Activated CD8-positive, alpha-beta memory T cell treated with anti-CD3 and anti-CD28 coated beads, Interleukin-2, amount 50 U/mL, for 24 hours (primary cell): ENCODE measurements around the gene CLEC4G.
"Not testable (repeated sequence)": the region's sequence is repeated elsewhere in the genome, so short reads cannot be mapped to it uniquely, and the experiment has no call there.

Experiments
- DNase-seq: peaks from one replicate; pipeline ENCODE4 v3.0.0-alpha.2; 2020; ENCODE audit errors: extremely low read depth

The CLEC4G gene

DNA sequence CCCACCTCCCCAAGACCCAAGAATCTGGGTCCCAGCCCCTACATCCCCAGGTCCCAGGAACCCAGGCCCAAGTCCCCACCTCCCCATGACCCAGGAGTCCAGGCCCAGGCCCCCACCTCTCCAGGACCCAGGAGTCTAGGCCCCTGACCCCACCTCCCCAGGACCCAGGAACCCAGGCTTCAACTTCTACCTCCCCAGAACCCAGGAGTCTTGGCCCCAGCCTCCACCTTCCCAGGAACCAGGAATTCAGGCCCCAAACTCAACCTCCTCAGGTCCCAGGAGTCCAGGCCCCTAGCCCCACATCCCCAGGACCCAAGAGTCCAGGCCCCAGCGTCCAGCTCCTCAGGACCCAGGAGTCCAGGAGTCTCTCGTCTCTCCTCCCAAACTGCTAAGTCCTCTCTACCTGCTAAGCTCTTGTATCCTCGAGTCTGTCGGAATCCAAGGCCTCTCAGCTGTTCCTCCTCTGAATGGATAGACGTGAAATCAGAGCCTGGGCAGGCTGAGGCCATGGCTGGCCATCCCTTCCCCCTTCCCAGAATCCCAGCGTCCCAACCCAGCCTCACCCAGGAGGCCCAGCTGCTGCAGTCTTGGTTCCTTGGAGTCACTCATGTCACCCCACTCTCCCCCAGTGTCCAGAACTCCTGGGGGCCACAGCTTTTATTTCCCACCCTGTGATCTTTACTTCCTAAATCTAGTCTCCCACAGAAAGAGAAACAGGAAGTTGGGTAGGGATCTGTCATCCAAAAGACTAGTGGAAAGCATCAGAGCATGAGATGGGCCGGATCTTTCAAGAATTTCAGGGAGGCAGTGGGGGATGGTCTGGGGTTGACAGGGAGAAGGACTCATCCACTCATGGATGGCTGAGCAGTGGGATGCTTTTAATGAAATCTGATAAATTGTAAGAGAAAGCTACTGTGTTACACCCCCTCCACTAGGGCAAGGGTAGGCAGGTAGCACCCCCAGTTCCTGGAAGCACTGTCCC lies 15.3 kb upstream of the CLEC4G start, which contains the start of gene CD209:
Gene CD209, minus strand, starts transcription at position 632 of the 982 bp plus-strand sequence. Its CDS starts 23 bp downstream, at position 609.
- DNase-seq, result no peak

DNA sequence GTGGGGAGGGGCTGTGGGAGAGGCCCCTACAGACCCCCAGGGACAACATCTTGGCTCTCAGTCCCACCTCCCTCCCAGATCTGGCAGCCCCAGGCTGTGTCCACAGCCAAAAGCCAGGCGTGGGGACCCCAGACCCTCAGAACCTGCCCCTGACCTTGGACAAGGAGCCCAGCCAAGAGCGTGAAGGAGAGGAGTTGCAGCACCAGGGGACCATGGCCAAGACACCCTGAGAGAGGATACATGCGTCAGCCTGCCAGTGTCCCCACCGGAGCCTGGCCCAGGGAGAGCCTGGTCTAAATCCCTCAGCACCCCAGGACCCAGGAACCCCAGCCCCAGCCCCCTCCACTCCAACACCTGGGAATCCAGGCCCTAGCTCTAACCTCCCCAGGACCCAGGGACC lies 14.4 kb upstream of the CLEC4G start:
- not testable (repeated sequence) for DNase-seq

DNA sequence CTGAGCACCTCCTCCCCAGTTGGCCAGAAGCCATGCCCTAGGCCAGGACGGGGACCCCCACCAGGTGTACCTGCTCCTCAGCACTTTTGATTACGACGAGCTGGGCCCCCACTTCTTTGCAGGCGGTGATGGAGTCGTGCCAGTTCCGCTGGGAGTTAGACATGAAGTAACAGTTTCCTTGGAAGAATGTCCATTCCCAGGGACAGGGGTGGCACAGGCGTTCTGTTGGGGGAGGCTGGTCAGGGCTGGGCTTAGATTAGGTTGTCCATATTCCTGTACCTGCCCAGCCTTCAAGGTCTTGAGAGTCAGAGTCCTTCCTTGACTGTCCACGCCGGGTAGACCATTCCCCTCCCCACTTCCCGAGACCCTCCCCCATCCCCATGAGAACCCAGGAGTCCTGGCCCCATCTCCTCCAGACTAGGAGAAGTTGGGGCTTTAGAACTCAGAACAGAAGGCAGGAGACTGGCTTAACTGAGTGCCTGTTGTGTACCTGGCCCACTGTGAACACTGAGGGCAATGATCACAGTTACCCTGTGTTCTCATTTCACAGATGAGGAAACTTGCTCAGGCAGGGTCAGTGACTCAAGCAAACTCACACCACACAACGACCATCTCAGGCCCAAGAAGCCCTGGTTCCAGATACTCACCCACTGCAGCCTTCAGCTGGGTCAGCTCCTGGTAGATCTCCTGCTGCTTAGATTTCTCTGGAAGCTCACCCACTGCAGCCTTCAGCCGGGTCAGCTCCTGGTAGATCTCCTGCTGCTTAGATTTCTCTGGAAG lies 13.2 kb upstream of the CLEC4G start:
- DNase-seq, result no peak

DNA sequence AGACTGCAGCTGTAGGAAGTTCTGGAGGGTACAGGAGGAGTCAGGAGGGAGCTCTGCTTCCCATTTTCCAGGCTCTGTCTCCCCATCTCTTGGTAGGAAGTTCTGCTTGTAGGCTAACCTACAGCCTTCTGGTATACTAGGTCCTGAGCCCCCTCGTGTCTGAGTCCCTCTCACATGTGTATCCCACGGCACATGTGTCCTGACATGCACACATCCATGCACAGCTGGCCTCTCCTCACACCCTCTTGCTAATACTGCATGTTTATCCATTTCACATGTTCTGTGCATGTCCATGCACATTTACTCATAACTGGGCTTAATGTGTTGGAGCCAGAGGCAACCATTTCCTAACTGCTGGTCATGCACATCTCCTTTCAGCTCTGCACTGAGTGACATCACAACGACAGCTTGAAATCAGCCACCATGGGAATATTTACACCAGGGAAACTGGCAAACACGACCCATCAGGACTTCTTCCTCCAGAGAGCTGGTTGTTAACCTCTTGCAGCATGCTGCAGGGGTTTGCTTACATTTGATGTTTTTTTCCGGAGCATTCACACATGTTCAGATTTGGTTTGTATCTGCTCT lies 12.4 kb upstream of the CLEC4G start:
- no peak for DNase-seq

DNA sequence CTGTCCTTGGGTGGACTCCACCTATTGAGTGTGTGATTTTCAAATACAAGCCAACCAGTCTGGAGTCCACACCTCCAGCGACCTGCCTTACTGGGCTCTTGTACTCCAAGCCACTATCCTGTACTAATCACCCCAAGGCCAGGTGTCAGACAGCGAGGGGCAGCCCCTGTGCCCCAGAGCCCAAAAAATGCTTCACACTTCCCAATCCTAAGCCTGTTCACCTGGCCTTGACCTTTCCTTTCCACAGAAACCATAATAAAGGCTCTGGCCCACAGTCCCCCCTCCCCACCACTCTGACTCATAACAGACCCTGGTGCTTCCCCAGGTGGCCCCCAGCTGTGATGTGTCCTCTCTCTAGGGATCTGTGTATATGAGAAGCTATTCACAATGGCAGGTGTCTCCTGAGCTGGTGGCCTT lies 11.5 kb upstream of the CLEC4G start:
- no peak for DNase-seq

DNA sequence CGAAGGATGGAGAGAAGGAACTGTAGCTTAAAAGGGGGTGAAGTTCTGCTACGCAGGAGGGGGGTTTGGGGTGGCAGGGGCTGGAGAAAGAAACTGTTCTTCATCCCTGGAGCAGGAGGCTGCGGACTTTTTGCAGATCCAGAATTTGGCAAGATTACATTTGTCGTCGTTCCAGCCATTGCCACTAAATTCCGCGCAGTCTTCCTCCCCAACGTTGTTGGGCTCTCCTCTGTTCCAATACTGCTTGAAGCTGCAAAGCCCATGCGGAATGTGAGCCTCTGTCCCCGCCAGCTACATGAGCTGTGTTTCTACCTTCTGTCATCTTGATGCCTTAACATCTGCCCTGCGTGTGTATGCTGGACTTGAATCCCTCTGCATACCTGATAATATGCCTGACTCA lies 11.1 kb upstream of the CLEC4G start:
- DNase-seq, result no peak

DNA sequence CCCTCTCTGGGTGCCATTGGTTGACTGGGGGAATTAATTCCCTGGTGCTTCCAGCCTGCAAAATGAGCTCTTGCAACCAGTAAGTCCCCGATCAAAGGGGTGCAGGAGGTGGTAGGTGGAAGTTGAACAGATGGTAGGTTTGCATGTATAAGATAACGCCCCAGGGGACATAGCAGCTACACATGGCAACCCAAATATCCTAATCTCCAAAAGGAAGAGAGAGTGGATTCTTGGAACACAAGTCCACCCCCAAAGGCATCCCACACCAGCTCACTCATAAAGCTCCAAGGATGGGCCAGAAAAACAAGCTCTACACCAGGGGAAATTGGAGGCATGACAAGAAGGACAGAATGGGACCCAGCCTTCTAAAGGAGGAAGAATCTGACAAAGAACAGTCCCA lies 10.7 kb upstream of the CLEC4G start:
- no peak for DNase-seq

DNA sequence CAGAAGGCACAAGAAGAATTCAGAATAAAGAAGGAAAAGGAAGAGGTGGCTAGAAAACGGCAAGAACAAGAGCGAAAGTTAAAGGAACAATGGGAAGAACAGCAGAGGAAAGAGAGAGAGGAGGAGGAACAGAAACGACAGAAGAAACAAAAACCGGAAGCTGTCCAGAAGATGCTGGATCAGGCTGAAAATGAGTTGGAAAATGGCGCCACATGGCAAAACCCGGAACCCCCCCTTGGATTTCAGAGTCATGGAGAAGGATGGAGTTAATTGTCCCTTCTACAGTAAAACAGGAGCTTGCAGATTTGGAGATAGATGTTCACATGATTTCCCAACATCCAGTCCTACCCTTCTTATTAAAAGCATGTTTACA lies 8.8 kb upstream of the CLEC4G start:
- no peak for DNase-seq

DNA sequence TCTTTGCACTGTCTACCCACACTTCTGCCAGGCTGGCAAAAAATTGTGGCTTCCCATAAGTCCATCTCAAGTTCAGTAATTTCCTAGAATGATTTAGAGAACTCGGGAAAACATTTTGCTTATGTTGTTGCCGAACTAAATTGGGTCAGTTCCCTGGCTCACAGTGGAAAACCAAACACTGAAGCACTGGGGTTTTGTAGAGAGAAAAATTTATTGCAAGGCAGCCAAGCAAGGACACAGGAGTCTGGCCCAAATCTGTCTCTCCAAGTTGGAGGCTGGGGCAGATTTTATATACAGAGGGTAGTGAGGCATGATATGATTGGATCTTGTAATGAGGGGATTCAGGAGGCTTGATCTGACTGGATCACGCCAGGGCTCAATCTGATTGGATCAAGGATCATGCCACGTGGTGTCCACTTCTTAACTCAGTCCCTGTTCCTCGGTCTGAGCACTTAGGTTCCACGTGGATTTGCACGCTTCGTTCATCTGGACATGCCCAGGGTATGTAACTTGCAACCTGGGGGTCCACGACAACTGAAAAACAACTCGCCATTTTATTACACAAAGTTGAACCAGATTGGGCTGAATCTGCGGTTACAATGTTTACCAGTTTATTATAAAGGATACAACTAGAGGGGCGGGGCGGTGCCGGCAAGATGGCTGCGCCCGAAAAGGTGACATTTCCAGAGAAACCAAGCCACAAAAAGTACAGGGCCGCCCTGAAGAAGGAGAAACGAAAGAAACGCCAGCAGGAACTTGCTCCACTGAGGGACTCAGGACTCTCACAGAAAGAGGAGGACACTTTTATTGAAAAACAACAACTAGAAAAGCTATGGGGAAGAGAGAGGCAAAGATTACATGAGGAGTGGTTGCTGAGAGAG lies 8.1 kb upstream of the CLEC4G start:
- no peak for DNase-seq

DNA sequence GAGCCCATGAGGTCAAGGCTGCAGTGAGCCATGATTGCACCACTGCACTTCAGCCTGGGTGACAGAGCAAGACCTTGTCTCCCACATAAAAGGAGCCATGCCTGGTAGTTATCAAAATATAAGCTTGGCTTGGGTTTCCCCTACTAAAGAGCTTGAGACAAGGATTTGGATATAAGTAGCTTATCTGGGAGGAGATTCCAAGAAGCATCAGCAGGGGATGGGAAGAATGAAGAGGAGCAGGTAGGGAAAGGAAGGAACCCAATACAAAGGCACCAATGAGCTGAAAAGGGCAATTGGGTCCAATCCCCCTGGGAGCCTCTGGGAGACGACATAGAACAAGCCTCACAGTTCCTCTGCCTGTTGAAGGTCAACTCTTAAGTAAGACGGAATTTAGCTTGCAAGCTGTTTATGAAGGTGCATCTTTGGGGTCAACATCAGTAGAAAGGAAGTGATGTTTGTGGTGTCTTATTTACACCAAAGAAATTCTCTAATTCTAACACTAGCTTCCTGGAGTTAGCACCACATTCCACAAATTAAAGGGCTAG lies 7.4 kb upstream of the CLEC4G start:
- no peak for DNase-seq

DNA sequence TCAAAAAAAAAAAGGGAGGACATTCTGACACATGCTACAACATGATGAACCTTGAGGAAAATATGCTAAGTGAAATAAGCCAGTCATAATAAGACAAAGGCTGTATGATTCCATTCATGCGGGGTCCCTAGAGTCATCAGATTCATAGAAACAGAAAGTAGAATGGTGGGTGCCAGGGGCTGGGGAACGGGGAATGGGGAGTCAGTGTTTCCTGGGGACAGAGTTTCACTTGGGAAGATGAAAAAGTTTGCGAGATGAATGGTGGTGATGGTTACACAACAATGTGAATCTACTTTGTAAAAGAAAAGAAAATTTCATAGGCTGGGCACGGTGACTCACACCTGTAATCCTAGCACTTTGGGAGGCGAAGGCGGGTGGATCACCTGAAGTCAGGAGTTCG lies 6.1 kb upstream of the CLEC4G start:
- DNase-seq, result no peak

DNA sequence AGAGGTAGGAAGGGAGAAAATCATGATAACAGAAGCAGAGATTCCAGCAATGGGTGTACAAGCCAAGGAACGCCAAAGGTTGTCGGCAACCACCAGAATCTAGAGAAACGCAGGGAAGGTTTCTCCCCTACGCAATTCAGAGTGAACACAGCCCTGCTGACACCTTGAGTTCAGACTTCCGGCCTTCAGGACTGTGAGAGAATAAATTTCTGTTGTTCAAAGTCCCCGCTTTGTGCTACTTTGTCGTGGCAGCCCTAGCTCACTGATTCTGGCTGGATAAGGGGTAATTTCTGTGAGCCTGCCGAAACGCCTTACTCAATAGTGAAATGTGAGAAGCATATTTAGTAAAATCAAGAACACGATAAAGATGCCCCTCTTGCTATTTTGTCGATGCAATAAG lies 5.3 kb upstream of the CLEC4G start:
- DNase-seq, result no peak

DNA sequence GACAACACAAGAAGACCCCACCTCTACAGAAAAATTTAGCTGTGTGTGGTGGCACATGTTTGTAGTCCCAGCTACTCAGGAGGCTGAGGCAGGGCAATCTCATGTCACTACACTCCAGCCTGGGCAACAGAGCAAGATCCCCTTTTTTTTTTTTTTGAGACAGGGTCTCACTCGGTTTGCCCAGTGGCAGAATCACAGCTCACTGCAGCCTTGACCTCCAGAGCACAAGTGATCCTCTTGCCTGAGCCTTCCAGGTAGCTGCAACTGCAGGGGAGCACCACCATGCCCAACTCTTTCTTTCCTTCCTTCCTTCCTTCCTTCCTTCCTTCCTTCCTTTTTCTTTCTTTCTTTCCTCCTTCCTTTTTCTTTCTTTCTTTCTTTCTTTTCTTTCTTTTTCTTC lies 4.2 kb upstream of the CLEC4G start:
- DNase-seq, result no peak

DNA sequence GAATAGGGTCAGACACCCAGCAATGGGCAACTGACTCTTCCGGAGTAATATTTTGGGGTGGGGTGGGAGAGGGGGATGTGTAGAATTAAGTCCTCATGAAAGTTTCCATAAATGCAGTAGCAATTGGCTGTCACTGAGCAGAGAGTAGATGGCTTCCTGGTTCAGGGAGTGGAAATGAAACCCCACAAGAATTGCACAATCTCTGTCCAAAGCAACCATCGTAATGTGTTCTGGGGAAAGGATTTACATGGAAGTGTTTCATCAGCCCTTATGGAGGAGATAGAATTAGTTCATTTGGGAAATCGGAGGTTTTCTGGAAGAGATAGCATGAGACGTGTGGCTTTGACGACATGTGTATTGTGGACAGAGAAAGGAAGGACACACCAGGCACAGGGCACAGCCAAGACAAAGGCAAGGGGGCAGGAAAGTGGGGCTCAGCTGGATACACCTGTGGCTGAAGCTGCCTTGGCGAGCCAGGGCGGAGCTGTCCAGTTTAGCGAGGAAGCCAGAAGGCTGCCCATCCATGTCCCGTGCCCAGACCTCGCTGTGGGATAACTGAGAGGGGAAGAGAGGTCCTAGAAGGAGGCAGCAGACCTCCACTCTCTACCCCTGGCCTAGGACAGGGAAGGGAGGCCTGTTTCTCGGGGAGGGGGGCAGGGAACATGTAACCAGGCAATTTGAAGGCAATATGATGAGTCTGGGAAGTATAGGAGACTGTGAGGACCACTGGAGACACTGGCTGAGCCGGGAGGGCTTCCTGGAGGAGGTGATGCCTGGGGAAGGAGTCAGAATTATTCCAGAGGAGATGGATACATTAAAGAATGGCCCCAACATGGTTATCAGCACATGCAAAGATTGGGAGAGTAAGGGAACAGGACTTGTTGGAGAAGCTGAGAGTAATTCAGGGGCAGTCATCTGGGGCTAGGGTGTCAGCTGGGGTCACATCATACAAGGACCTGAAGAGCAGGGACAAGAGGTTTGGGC lies 2.6 kb upstream of the CLEC4G start:
- no peak for DNase-seq

DNA sequence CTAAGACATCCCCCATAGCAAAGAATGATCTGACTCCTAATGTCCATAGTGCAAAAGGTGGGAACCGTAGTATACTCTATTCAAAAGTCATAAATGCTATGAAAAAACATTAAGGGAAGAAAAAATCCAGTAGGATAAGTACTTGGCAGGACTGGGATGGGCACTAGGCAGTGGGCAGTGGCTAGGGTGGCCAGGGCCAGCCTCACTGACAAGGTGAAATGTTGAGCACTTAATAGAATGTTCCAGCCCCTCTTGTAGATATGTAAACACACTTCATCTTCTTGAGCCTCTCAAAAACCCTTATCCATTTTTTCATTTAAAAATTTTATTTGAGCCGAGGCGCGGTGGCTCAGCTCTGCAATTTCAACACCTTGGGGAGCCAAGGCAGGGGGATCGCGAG lies 1.5 kb upstream of the CLEC4G start:
- no peak for DNase-seq

DNA sequence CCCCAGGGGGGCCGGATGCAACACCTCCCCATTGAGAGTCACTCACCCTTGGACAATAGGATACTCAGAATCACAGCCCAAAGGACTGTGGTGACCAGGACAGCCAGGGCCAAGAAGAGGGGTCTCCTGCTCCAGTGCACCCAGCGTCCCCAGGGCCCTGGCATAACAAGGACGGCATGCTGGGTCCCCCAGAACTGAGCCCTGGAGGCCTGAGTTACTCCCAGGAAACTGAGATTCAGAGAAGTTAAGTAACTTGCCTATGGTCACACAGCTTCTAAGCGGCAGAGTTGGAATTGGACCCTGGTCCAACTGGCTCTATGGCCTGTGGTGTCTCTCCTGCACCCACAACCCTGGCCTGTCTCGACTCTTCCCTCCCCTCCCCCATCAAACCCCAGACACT lies 295 bp downstream of the CLEC4G start:
- DNase-seq, result no peak

DNA sequence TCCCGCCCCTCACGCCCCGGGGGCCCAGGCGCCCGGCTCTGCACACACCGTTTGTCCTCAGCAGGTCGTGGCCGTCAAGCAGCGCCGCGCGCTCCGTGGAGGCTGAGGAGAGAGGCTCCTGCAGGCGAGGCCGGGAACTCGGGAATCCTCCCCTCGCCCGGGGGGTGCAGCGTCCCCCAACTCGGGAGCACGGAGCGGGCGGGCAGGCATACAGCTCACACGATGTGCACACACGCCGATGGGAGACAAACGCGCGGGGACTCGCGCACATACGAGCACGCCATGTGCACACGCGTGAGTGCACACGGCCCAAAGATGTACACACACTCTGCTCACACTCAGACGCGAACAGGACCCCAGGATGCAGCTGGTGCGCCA lies 703 bp downstream of the CLEC4G start:
- no peak for DNase-seq

DNA sequence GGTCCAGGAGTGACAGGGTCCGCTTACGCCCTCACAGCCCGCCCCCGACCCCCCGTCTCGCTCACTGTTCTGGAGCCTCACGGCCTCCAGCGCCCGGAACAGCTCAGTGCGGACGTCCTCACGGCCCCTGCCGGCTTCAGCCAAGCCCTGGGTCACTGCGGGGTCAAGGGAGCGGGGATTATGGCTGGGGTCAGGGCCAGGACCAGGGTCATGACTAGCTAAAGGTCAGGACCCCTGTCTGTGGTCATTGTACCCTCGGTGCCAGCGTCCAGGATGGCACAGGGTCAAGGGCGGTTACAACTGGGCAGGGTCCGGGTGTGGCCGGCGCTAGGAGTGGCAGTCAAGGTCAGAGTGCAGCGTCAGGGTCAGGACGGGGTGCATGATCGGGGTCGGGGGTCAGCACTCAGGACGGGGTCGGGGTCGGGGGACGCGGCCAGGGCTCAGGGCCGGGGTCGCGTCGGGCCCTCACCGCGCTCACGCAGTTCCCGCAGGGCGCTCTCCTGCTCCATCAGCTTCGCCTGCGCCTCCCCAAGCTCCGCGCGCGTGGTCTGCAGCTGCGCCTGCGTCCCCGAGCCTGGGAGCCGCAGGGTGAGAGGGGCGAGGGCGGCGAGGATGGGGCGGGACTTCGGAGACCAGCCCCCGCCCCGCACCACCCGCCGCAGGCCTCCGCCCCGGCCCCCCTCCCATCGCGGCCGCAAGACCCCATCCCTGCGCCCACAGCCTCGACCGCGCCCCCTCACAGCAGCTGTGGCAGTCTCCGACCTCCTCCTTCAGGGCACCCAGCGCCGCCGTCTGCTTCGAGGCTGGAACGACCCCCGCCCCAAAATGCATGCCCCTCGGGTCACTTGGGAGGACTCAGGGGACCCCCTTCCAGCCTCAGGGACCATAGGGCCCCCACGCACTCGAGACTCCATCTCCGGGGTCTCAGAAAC lies 1.4 kb downstream of the CLEC4G start:
- DNase-seq, result no peak

DNA sequence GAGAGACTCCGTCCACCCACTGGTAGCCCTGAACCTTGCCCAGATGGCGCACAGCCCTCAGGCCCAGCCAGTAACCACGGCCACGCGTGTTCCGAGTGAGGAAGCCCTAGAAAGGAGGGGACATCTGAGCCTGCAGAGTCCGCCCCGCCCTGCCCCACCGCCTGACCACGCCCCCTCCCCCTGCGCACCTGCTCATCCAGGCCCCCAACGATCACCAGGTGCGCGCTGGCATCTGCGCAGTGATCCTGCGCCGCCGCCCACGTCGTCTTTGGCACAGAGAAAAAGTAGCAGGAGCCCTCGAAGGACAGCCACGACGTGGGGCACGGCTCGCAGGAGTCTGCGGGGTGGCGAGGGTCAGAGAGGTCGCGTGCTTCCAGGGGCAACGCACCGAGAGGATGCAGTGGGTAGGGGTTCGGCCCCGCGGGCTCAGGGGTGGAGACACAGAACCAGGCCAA lies 2.1 kb downstream of the CLEC4G start:
- DNase-seq, result no peak
